K562 (cell line): ENCODE data around the gene NME4.

ENCODE experiments used
- CSDE1 ChIP-seq, 2 experiments: fragments of 450-650 bp; IDR thresholded peaks; 2 replicates each; pipeline ENCODE4 v1.6.1; 2016; ENCODE audit warnings: mild to moderate bottlenecking in 1 of 2
- EZH2 ChIP-seq: IDR thresholded peaks from 2 replicates; pipeline ENCODE4 v1.6.1; 2012; ENCODE audit warnings: low read depth, mild to moderate bottlenecking, inconsistent platforms, low read length, borderline replicate concordance
- FOSL1 ChIP-seq: fragments of 200-800 bp; sonication (Bioruptor generic); conservative IDR thresholded peaks from 2 replicates; pipeline ENCODE4 v1.6.1; 2016; ENCODE audit warnings: missing genetic modification characterization, missing compliant biosample characterization
- FOXP1 ChIP-seq: sonication (generic); formaldehyde crosslinking; IDR thresholded peaks from 2 replicates; pipeline ENCODE4 v1.8.0; 2022; ENCODE audit warnings: mild to moderate bottlenecking, missing genetic modification reagents
- KDM1A ChIP-seq, 2 experiments: fragments of 450-650 bp; IDR thresholded peaks; 2 replicates each; pipeline ENCODE4 v1.6.1; 2016; ENCODE audit warnings: mild to moderate bottlenecking in 2 of 2
- NCOA6 ChIP-seq: fragments of 450-650 bp; IDR thresholded peaks from 2 replicates; pipeline ENCODE4 v1.6.1; 2017; ENCODE audit warnings: mild to moderate bottlenecking
- PHF21A ChIP-seq: fragments of 450-650 bp; IDR thresholded peaks from 2 replicates; pipeline ENCODE4 v1.6.1; 2017; ENCODE audit warnings: low read depth, borderline replicate concordance
- SP2 ChIP-seq: IDR thresholded peaks from 2 replicates; pipeline ENCODE4 v1.6.1; 2011; ENCODE audit warnings: mild to moderate bottlenecking, low read depth, low read length, moderate library complexity; ENCODE audit not compliant: poor library complexity, severe bottlenecking; ENCODE audit errors: extremely low read depth
- ZC3H4 ChIP-seq: sonication (generic); formaldehyde crosslinking; IDR thresholded peaks from 2 replicates; pipeline ENCODE4 v1.9.0; 2021; ENCODE audit warnings: missing genetic modification reagents, borderline replicate concordance
- TF ChIP-seq, protein P1 (sequence below): sonication (generic); formaldehyde crosslinking; IDR thresholded peaks from 2 replicates; pipeline ENCODE4 v1.8.1; 2023; ENCODE audit warnings: missing genetic modification reagents, mild to moderate bottlenecking, borderline replicate concordance
- TF ChIP-seq, protein P2 (sequence below), 3 experiments: IDR thresholded peaks in 2 of 3; conservative IDR thresholded peaks in 1 of 3; 2 replicates each; pipeline ENCODE4 v1.5.1; 2011 to 2012; ENCODE audit warnings: low read length in 3 of 3, mild to moderate bottlenecking in 3 of 3, control low read depth in 2 of 3, improper control_type of control experiment in 1 of 3, inconsistent platforms in 1 of 3, low read depth in 1 of 3, mixed read lengths in 1 of 3, moderate library complexity in 1 of 3; ENCODE audit not compliant: insufficient read depth in 2 of 3
- TF ChIP-seq, protein P3 (sequence below), 2 experiments: fragments of 450-650 bp; formaldehyde crosslinking in 1 of 2; IDR thresholded peaks; 2 replicates each; pipeline versions ENCODE4 v1.4.0 to v1.6.1; 2014 to 2020; ENCODE audit warnings: mild to moderate bottlenecking in 2 of 2, borderline replicate concordance in 1 of 2, low read depth in 1 of 2

DNA sequence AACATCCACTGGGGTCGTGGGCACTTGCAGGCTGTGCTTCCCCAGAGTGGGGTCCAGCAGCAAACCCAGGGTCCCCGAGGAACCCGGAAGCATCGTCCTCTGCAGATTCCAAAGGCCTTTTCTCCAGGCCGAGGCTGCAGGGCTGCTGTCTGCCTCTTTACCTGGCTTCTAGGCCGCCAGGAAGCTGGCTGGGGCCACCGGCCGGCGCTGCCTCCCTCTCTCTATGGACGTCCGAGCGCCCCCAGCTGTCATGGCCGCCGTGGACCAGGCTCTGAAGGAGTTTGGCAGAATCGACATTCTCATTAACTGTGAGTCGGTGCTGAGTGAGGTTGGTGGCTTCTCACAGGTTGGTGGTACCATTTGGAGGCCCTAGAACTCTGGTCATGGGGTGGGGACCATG is 10.3 kb downstream of the NME4 start:
- TF ChIP-seq, protein P1, sequence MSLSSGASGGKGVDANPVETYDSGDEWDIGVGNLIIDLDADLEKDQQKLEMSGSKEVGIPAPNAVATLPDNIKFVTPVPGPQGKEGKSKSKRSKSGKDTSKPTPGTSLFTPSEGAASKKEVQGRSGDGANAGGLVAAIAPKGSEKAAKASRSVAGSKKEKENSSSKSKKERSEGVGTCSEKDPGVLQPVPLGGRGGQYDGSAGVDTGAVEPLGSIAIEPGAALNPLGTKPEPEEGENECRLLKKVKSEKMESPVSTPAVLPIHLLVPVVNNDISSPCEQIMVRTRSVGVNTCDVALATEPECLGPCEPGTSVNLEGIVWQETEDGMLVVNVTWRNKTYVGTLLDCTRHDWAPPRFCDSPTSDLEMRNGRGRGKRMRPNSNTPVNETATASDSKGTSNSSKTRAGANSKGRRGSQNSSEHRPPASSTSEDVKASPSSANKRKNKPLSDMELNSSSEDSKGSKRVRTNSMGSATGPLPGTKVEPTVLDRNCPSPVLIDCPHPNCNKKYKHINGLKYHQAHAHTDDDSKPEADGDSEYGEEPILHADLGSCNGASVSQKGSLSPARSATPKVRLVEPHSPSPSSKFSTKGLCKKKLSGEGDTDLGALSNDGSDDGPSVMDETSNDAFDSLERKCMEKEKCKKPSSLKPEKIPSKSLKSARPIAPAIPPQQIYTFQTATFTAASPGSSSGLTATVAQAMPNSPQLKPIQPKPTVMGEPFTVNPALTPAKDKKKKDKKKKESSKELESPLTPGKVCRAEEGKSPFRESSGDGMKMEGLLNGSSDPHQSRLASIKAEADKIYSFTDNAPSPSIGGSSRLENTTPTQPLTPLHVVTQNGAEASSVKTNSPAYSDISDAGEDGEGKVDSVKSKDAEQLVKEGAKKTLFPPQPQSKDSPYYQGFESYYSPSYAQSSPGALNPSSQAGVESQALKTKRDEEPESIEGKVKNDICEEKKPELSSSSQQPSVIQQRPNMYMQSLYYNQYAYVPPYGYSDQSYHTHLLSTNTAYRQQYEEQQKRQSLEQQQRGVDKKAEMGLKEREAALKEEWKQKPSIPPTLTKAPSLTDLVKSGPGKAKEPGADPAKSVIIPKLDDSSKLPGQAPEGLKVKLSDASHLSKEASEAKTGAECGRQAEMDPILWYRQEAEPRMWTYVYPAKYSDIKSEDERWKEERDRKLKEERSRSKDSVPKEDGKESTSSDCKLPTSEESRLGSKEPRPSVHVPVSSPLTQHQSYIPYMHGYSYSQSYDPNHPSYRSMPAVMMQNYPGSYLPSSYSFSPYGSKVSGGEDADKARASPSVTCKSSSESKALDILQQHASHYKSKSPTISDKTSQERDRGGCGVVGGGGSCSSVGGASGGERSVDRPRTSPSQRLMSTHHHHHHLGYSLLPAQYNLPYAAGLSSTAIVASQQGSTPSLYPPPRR, result no peak
- TF ChIP-seq FOXP1 (CRISPR knock-in tag) (no peak), CSDE1 (IDR thresholded peaks at IDR 0.05) (no peak), SP2 (no peak), PHF21A (no peak), FOSL1 (tag) (no peak), NCOA6 (no peak), EZH2 (no peak), ZC3H4 (CRISPR knock-in tag) (no peak), KDM1A (IDR thresholded peaks at IDR 0.05) (no peak)
- TF ChIP-seq, protein P2, sequence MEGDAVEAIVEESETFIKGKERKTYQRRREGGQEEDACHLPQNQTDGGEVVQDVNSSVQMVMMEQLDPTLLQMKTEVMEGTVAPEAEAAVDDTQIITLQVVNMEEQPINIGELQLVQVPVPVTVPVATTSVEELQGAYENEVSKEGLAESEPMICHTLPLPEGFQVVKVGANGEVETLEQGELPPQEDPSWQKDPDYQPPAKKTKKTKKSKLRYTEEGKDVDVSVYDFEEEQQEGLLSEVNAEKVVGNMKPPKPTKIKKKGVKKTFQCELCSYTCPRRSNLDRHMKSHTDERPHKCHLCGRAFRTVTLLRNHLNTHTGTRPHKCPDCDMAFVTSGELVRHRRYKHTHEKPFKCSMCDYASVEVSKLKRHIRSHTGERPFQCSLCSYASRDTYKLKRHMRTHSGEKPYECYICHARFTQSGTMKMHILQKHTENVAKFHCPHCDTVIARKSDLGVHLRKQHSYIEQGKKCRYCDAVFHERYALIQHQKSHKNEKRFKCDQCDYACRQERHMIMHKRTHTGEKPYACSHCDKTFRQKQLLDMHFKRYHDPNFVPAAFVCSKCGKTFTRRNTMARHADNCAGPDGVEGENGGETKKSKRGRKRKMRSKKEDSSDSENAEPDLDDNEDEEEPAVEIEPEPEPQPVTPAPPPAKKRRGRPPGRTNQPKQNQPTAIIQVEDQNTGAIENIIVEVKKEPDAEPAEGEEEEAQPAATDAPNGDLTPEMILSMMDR (IDR thresholded peaks at IDR 0.05 in 2 of 3, conservative IDR thresholded peaks at IDR 0.05 in 1 of 3; ENCODE audit: insufficient read depth in 2 of 3, low read depth in 1 of 3, low read length in 3 of 3), result no peak
- TF ChIP-seq, protein P3, sequence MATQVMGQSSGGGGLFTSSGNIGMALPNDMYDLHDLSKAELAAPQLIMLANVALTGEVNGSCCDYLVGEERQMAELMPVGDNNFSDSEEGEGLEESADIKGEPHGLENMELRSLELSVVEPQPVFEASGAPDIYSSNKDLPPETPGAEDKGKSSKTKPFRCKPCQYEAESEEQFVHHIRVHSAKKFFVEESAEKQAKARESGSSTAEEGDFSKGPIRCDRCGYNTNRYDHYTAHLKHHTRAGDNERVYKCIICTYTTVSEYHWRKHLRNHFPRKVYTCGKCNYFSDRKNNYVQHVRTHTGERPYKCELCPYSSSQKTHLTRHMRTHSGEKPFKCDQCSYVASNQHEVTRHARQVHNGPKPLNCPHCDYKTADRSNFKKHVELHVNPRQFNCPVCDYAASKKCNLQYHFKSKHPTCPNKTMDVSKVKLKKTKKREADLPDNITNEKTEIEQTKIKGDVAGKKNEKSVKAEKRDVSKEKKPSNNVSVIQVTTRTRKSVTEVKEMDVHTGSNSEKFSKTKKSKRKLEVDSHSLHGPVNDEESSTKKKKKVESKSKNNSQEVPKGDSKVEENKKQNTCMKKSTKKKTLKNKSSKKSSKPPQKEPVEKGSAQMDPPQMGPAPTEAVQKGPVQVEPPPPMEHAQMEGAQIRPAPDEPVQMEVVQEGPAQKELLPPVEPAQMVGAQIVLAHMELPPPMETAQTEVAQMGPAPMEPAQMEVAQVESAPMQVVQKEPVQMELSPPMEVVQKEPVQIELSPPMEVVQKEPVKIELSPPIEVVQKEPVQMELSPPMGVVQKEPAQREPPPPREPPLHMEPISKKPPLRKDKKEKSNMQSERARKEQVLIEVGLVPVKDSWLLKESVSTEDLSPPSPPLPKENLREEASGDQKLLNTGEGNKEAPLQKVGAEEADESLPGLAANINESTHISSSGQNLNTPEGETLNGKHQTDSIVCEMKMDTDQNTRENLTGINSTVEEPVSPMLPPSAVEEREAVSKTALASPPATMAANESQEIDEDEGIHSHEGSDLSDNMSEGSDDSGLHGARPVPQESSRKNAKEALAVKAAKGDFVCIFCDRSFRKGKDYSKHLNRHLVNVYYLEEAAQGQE (IDR thresholded peaks at IDR 0.05; ENCODE audit: borderline replicate concordance), result no peak
- TF ChIP-seq, protein P3 (CRISPR knock-in tag; IDR thresholded peaks at IDR 0.05; ENCODE audit: low read depth), result no peak
